HCT116 (cell line): ENCODE measurements around the gene SLC7A9.

Experiments
- ATF3 ChIP-seq: IDR thresholded peaks from 2 replicates; pipeline ENCODE4 v1.6.1; 2012
- CEBPB ChIP-seq: IDR thresholded peaks from 2 replicates; pipeline ENCODE4 v1.6.1; 2012; ENCODE audit warnings: low read depth
- CTCF ChIP-seq, 3 experiments: fragments of 200-600 bp in 1 of 3; sonication (generic) in 1 of 3; IDR thresholded peaks in 2 of 3; conservative IDR thresholded peaks in 1 of 3; 2 replicates each; pipeline ENCODE4 v1.5.1; 2012 to 2017; ENCODE audit warnings: low read depth in 2 of 3, low read length in 2 of 3, antibody characterized with exemption in 1 of 3, borderline replicate concordance in 1 of 3, control low read depth in 1 of 3, mild to moderate bottlenecking in 1 of 3, mixed read lengths in 1 of 3, mixed run types in 1 of 3, moderate library complexity in 1 of 3; ENCODE audit not compliant: insufficient read depth in 1 of 3
- EGR1 ChIP-seq: IDR thresholded peaks from 2 replicates; pipeline ENCODE4 v1.6.1; 2012; ENCODE audit warnings: low read depth
- EZH2 ChIP-seq: fragments of 200-600 bp; sonication (generic); IDR thresholded peaks from 2 replicates; pipeline ENCODE4 v1.6.1; 2017; ENCODE audit warnings: antibody characterized with exemption, mixed run types
- MAX ChIP-seq: IDR thresholded peaks from 2 replicates; pipeline ENCODE4 v1.6.1; 2012
- POLR2A ChIP-seq: IDR thresholded peaks from 2 replicates; pipeline ENCODE4 v1.7.0; 2011; ENCODE audit warnings: borderline replicate concordance; ENCODE audit not compliant: insufficient read depth, insufficient read length; ENCODE audit errors: extremely low read depth
- POLR2AphosphoS5 ChIP-seq: IDR thresholded peaks from 2 replicates; pipeline ENCODE4 v1.6.1; 2011; ENCODE audit warnings: mild to moderate bottlenecking, low read depth, low read length, moderate library complexity
- RAD21 ChIP-seq: IDR thresholded peaks from 2 replicates; pipeline ENCODE4 v1.6.1; 2012; ENCODE audit warnings: low read depth, mild to moderate bottlenecking
- ZBTB33 ChIP-seq: IDR thresholded peaks from 2 replicates; pipeline ENCODE4 v1.6.1; 2011; ENCODE audit warnings: mild to moderate bottlenecking, low read length, moderate library complexity; ENCODE audit not compliant: insufficient replicate concordance; ENCODE audit errors: extremely low read depth
- ZNF274 ChIP-seq: fragments of 200-500 bp; sonication (Bioruptor generic); IDR thresholded peaks from 2 replicates; pipeline ENCODE4 v1.6.1; 2014; ENCODE audit warnings: mild to moderate bottlenecking, low read depth, low read length, inconsistent platforms

- no peak for TF ChIP-seq MAX
- TF ChIP-seq ZBTB33 = no peak
- TF ChIP-seq POLR2AphosphoS5 = no peak
- no peak for TF ChIP-seq CTCF (IDR thresholded peaks at IDR 0.05 in 2 of 3, conservative IDR thresholded peaks at IDR 0.05 in 1 of 3; ENCODE audit: borderline replicate concordance in 1 of 3, insufficient read depth in 1 of 3, low read depth in 2 of 3, low read length in 2 of 3)
- no peak for TF ChIP-seq CEBPB
- no peak for TF ChIP-seq EGR1
- no peak for TF ChIP-seq ATF3
- no peak for TF ChIP-seq EZH2
- no peak for TF ChIP-seq RAD21
- TF ChIP-seq POLR2A = no peak
- TF ChIP-seq ZNF274 = no peak
Measured at GRCh38 chr19:32781280-32781679, 88.3 kb downstream of the SLC7A9 start.
